HEK293 (cell line): ENCODE results near the gene IL34.

Experiments
- CTCF ChIA-PET: fragments of 350-600 bp; formaldehyde crosslinking; extraction: SDS; loops from one replicate; lab custom pipeline; 2021; ENCODE audit warnings: antibody characterized with exemption; lab: Yijun Ruan, JAX
- POLR2A ChIA-PET: fragments of 300-600 bp; formaldehyde crosslinking; extraction: SDS; loops from one replicate; lab custom pipeline; 2020; ENCODE audit warnings: antibody characterized with exemption, inconsistent platforms; lab: Yijun Ruan, JAX
- H3K27ac ChIP-seq: fragments of 200-500 bp; sonication (Bioruptor generic); 2 replicates; pipeline ENCODE4 v1.5.1; 2014; ENCODE audit warnings: low read depth, low read length, control low read depth, inconsistent platforms; ENCODE audit errors: extremely low read depth
- H3K36me3 ChIP-seq, 2 experiments: fragments of 200-500 bp in 1 of 2; sonication (Bioruptor generic) in 1 of 2; 1 replicate in 1 of 2; 2 replicates in 1 of 2; pipeline ENCODE4 v1.5.1; 2014 to 2017; ENCODE audit warnings: inconsistent platforms in 2 of 2, low read length in 2 of 2; ENCODE audit not compliant: control insufficient read depth in 2 of 2, insufficient read depth in 1 of 2
- H3K4me1 ChIP-seq: fragments of 200-500 bp; sonication (Bioruptor generic); 2 replicates; pipeline ENCODE4 v1.5.1; 2014; ENCODE audit warnings: mild to moderate bottlenecking, low read length, inconsistent platforms; ENCODE audit not compliant: control insufficient read depth, insufficient read depth
- H3K4me3 ChIP-seq: 2 replicates; pipeline ENCODE4 v1.5.1; 2011; ENCODE audit warnings: low read depth, mild to moderate bottlenecking, control low read depth, low read length, moderate library complexity
- H3K9me3 ChIP-seq: fragments of 200-500 bp; sonication (Bioruptor generic); 2 replicates; pipeline ENCODE4 v1.5.1; 2014; ENCODE audit warnings: low read depth, low read length, inconsistent platforms; ENCODE audit not compliant: control insufficient read depth, insufficient read depth
- GLIS1 ChIP-seq: fragments of 450-650 bp; formaldehyde crosslinking; IDR thresholded peaks from 2 replicates; pipeline ENCODE4 v1.5.1; 2016; ENCODE audit warnings: missing biosample characterization, missing genetic modification characterization
- HOXC10 ChIP-seq: sonication (generic); formaldehyde crosslinking; IDR thresholded peaks from 2 replicates; pipeline ENCODE4 v1.8.1; 2023; ENCODE audit warnings: mild to moderate bottlenecking, missing genetic modification reagents
- TRIM28 ChIP-seq: IDR thresholded peaks from 2 replicates; pipeline ENCODE4 v1.6.1; 2011; ENCODE audit warnings: low read length, control low read depth, borderline replicate concordance
- ZNF292 ChIP-seq: fragments of 450-650 bp; formaldehyde crosslinking; IDR thresholded peaks from 2 replicates; pipeline ENCODE4 v1.5.1; 2016; ENCODE audit warnings: low read depth, missing biosample characterization, missing genetic modification characterization, borderline replicate concordance
- ZNF311 ChIP-seq: fragments of 450-650 bp; formaldehyde crosslinking; IDR thresholded peaks from 2 replicates; pipeline ENCODE4 v1.5.1; 2017; ENCODE audit warnings: missing biosample characterization, missing genetic modification characterization, borderline replicate concordance
- ZNF391 ChIP-seq: fragments of 450-650 bp; formaldehyde crosslinking; IDR thresholded peaks from 2 replicates; pipeline ENCODE4 v1.5.1; 2016; ENCODE audit warnings: low read depth, missing biosample characterization, missing genetic modification characterization, borderline replicate concordance
- ZNF501 ChIP-seq: fragments of 450-650 bp; formaldehyde crosslinking; IDR thresholded peaks from 2 replicates; pipeline ENCODE4 v1.5.1; 2016; ENCODE audit warnings: missing biosample characterization, missing genetic modification characterization
- ZNF660 ChIP-seq: fragments of 450-650 bp; IDR thresholded peaks from 2 replicates; pipeline ENCODE4 v1.5.1; 2018; ENCODE audit warnings: missing biosample characterization, mild to moderate bottlenecking, missing genetic modification characterization
- ZNF664 ChIP-seq: fragments of 450-650 bp; formaldehyde crosslinking; IDR thresholded peaks from 2 replicates; pipeline ENCODE4 v1.5.1; 2016; ENCODE audit warnings: missing biosample characterization, missing genetic modification characterization
- ZNF837 ChIP-seq: fragments of 450-650 bp; formaldehyde crosslinking; IDR thresholded peaks from 2 replicates; pipeline ENCODE4 v1.5.1; 2016; ENCODE audit warnings: missing biosample characterization, missing genetic modification characterization
- TF ChIP-seq, protein P1 (sequence below): sonication (generic); formaldehyde crosslinking; IDR thresholded peaks from 2 replicates; pipeline ENCODE4 v1.8.1; 2022; ENCODE audit warnings: mild to moderate bottlenecking, moderate library complexity, missing genetic modification reagents
- TF ChIP-seq, protein P2 (sequence below): fragments of 450-650 bp; formaldehyde crosslinking; IDR thresholded peaks from 2 replicates; pipeline ENCODE4 v1.5.1; 2016; ENCODE audit warnings: missing biosample characterization, missing genetic modification characterization
- TF ChIP-seq, protein P3 (sequence below): fragments of 450-650 bp; formaldehyde crosslinking; IDR thresholded peaks from 2 replicates; pipeline ENCODE4 v1.5.1; 2017; ENCODE audit warnings: missing biosample characterization, missing genetic modification characterization
- TF ChIP-seq, protein P4 (sequence below): fragments of 450-650 bp; formaldehyde crosslinking; IDR thresholded peaks from 2 replicates; pipeline ENCODE4 v1.5.1; 2016; ENCODE audit warnings: missing biosample characterization, missing genetic modification characterization
- TF ChIP-seq, protein P5 (sequence below): fragments of 450-650 bp; formaldehyde crosslinking; IDR thresholded peaks from 2 replicates; pipeline ENCODE4 v1.5.1; 2017; ENCODE audit warnings: missing biosample characterization, mild to moderate bottlenecking, missing genetic modification characterization, moderate library complexity

Gene IL34

DNA sequence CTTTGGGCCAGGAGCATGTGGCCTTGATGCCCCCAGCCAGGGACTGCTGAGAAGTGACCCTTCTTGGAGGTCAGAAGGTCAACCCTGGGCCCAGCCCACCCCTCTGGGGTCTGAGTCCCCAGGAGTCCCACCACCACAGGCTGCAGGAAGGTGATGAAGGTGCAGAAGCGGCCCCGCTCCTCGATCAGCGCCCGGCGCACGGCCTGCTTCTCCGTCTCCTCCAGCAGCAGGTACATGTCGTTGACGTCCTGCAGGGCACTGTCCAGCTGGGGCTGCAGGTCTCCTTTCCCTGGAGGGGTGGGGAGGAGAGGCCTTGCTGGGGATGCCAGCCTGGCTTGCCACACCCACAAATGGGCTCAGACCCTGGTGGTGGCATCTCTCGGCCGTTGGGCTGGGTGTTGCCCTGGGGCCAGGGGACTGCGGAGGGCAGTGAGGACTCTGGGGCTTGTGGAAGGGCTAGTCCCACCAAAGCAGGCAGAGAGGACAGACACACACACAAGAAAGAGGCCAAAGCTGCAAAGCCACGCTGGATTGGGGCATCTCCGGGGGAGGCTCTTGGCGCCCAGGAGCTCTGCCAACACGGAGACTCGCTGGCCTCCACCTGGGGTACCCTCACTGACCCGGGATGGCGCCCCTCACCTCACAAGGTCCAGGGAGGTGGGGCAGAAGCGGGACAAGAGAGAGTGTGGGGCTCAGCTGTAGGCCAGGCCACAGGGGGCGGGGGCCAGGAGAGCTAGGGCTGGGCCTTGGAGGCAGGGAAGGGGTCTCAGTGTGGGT, 31.9 kb downstream of the IL34 start:
- no peaks in the 10 kb centered on the region for H3K9me3 ChIP-seq
- TF ChIP-seq, protein P1, sequence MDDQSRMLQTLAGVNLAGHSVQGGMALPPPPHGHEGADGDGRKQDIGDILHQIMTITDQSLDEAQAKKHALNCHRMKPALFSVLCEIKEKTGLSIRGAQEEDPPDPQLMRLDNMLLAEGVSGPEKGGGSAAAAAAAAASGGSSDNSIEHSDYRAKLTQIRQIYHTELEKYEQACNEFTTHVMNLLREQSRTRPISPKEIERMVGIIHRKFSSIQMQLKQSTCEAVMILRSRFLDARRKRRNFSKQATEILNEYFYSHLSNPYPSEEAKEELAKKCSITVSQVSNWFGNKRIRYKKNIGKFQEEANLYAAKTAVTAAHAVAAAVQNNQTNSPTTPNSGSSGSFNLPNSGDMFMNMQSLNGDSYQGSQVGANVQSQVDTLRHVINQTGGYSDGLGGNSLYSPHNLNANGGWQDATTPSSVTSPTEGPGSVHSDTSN (CRISPR knock-in tag) = no peak
- TF ChIP-seq, protein P2, sequence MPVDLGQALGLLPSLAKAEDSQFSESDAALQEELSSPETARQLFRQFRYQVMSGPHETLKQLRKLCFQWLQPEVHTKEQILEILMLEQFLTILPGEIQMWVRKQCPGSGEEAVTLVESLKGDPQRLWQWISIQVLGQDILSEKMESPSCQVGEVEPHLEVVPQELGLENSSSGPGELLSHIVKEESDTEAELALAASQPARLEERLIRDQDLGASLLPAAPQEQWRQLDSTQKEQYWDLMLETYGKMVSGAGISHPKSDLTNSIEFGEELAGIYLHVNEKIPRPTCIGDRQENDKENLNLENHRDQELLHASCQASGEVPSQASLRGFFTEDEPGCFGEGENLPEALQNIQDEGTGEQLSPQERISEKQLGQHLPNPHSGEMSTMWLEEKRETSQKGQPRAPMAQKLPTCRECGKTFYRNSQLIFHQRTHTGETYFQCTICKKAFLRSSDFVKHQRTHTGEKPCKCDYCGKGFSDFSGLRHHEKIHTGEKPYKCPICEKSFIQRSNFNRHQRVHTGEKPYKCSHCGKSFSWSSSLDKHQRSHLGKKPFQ (tag by site-specific recombination) = no peak
- TF ChIP-seq GLIS1 (tag by site-specific recombination) = peak; percentile 37; the same call in 1 of the 2 replicates
- ChIA-PET CTCF (interaction anchor here (0.6 to 1.8 kb wide), 7 partner anchors 40 to 1928 kb away, joined by 3 to 7 read pairs (median 4); no protein-coding TSS in a partner anchor), POLR2A (no interaction called here)
- H3K36me3 ChIP-seq = peaks cover 13 to 77% of the 10 kb centered on the region in 2 experiments
- no peak overlapping the region for H3K4me3 ChIP-seq
- H3K27ac ChIP-seq = no peak overlapping the region
- no peaks in the 10 kb centered on the region for H3K4me1 ChIP-seq

DNA sequence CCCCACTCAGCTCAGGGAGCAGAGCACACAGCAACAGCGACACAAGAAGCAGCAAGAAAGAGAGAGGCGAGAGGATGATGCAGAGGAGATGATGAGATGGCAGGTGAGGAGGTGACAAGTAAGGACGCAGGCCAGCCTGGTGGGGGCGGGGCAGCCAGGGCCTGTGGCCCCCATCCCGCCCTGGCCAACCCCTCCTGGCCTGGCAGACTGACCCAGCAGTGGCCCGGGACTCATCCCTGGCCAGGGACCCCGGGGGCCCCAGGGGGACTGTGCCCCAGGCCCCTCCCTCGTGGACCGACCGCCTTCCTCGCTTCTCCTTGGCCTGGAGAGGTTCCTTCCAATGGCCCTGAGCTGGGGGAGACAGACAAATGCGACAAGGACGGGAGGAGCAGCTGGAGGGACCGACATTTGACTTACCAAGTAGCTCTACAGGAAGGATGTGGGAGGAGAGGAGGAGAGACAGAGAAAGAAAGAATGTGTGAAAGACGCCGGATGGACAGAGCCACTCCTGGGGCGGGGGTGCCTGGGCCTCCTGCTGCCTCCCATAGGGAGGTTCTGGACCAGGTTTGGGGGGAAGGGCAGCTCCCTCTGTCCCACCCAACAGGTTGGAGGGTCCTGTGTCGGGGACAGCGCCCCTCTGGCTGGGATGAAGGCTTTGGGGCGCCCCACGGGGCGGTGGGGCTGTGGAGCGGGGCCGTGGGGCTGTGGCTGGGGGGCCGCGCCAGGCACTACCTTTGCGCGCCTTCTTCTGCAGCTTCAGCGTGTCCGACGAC, 32.7 kb downstream of the IL34 start:
- TF ChIP-seq ZNF660 (tag by site-specific recombination) = no peak
- TF ChIP-seq ZNF292 (tag by site-specific recombination) = no peak
- TF ChIP-seq, protein P3, sequence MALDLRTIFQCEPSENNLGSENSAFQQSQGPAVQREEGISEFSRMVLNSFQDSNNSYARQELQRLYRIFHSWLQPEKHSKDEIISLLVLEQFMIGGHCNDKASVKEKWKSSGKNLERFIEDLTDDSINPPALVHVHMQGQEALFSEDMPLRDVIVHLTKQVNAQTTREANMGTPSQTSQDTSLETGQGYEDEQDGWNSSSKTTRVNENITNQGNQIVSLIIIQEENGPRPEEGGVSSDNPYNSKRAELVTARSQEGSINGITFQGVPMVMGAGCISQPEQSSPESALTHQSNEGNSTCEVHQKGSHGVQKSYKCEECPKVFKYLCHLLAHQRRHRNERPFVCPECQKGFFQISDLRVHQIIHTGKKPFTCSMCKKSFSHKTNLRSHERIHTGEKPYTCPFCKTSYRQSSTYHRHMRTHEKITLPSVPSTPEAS (tag by site-specific recombination) = no peak
- TF ChIP-seq, protein P4, sequence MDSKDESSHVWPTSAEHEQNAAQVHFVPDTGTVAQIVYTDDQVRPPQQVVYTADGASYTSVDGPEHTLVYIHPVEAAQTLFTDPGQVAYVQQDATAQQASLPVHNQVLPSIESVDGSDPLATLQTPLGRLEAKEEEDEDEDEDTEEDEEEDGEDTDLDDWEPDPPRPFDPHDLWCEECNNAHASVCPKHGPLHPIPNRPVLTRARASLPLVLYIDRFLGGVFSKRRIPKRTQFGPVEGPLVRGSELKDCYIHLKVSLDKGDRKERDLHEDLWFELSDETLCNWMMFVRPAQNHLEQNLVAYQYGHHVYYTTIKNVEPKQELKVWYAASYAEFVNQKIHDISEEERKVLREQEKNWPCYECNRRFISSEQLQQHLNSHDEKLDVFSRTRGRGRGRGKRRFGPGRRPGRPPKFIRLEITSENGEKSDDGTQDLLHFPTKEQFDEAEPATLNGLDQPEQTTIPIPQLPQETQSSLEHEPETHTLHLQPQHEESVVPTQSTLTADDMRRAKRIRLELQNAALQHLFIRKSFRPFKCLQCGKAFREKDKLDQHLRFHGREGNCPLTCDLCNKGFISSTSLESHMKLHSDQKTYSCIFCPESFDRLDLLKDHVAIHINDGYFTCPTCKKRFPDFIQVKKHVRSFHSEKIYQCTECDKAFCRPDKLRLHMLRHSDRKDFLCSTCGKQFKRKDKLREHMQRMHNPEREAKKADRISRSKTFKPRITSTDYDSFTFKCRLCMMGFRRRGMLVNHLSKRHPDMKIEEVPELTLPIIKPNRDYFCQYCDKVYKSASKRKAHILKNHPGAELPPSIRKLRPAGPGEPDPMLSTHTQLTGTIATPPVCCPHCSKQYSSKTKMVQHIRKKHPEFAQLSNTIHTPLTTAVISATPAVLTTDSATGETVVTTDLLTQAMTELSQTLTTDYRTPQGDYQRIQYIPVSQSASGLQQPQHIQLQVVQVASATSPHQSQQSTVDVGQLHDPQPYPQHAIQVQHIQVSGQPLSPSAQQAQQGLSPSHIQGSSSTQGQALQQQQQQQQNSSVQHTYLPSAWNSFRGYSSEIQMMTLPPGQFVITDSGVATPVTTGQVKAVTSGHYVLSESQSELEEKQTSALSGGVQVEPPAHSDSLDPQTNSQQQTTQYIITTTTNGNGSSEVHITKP = 0 out of 2 replicates have a peak, but pooled peaks have one; percentile 16
- CTCF ChIA-PET = interaction anchor here (0.6 to 1.5 kb wide), 8 partner anchors 10 to 1929 kb away, joined by 3 to 5 read pairs (median 3); no protein-coding TSS in a partner anchor
- no peak overlapping the region for H3K27ac ChIP-seq
- no peaks in the 10 kb centered on the region for H3K9me3 ChIP-seq
- H3K4me1 ChIP-seq = no peaks in the 10 kb centered on the region
- no peak overlapping the region for H3K4me3 ChIP-seq
- peaks cover 6 to 78% of the 10 kb centered on the region in 2 experiments; a peak in 2 of 3 replicates for H3K36me3 ChIP-seq
- POLR2A ChIA-PET = no interaction called here

DNA sequence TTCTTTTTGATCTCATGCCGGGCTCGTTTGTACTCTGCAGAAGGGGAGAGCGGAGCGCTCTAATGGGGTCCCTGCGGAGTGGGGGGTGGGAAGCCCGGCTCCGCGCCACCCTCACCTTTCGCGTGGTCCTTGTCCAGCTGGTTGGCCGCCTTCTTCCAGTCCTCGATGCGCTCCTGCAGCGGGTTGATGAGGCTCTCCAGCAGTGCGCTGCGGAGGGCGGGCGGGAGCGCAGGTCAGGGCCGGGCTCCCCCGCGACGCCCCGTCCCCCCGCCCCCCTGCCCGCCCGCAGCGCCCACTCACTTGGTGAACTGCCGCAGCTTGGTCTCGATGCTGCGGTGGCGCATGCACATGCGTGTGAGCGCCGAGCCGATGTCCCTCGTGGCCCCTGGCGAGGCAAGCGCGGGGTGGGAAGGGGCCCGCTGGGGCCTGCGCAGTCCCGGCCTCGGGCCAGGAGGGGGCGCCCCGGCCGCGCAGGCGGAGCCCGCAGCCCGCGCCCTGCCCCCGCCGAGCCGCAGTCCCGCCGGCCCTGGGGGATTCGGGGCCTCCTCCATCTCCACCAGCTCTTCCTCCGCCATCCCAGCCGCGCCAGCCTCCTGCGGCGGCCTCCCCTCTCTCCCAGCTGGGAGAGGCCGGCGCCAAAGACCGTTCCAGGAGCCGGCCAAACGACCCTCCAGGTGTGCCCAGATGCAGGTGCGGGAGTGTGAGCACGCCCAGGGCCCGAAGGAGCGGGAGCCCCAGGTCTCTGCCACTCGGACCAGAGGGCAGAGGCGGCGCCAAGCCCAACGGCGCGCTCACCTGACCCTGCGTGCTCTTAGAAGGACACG, 33.5 kb downstream of the IL34 start:
- CTCF ChIA-PET = interaction anchor here (0.6 to 1.5 kb wide), 6 partner anchors 11 to 875 kb away, joined by 3 read pairs; no protein-coding TSS in a partner anchor
- H3K4me1 ChIP-seq = peaks cover 5% of the 10 kb centered on the region; the same call in 1 of the 2 replicates
- POLR2A ChIA-PET = no interaction called here
- peaks cover 6 to 70% of the 10 kb centered on the region in 2 experiments; a peak in 2 of 3 replicates for H3K36me3 ChIP-seq
- H3K27ac ChIP-seq = no peak overlapping the region
- no peak overlapping the region for H3K4me3 ChIP-seq
- H3K9me3 ChIP-seq = no peaks in the 10 kb centered on the region
- TF ChIP-seq ZNF391 (tag by site-specific recombination) (no peak), ZNF501 (tag by site-specific recombination) (no peak), GLIS1 (tag by site-specific recombination) (no peak), TRIM28 (no peak), HOXC10 (CRISPR knock-in tag) (no peak), ZNF664 (no peak), ZNF311 (tag by site-specific recombination) (no peak), ZNF837 (tag by site-specific recombination) (no peak)
- TF ChIP-seq, protein P5, sequence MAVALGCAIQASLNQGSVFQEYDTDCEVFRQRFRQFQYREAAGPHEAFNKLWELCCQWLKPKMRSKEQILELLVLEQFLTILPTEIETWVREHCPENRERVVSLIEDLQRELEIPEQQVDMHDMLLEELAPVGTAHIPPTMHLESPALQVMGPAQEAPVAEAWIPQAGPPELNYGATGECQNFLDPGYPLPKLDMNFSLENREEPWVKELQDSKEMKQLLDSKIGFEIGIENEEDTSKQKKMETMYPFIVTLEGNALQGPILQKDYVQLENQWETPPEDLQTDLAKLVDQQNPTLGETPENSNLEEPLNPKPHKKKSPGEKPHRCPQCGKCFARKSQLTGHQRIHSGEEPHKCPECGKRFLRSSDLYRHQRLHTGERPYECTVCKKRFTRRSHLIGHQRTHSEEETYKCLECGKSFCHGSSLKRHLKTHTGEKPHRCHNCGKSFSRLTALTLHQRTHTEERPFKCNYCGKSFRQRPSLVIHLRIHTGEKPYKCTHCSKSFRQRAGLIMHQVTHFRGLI = no peak
